Choroid plexus epithelial cell (primary cell): ENCODE measurements around the gene FCMR.
A peak's percentile ranks its signal among the peaks of the same experiment; 100 is the strongest.
"Not testable (repeated sequence)": the region's sequence is repeated elsewhere in the genome, so short reads cannot be mapped to it uniquely, and the experiment has no call there.

ENCODE experiments used
- DNase-seq: peaks from one replicate; pipeline ENCODE4 v3.0.0-alpha.2; 2010; ENCODE audit warnings: low read depth
- H3K4me3 ChIP-seq: 2 replicates; pipeline ENCODE4 v1.5.1; 2011; ENCODE audit warnings: low read depth, mild to moderate bottlenecking, control low read depth, low read length, moderate library complexity
- TF ChIP-seq, protein P1 (sequence below): conservative IDR thresholded peaks from 2 replicates; pipeline ENCODE4 v1.5.1; 2011; ENCODE audit warnings: low read depth, mild to moderate bottlenecking, control low read depth, inconsistent platforms, low read length, moderate library complexity

The FCMR gene

DNA sequence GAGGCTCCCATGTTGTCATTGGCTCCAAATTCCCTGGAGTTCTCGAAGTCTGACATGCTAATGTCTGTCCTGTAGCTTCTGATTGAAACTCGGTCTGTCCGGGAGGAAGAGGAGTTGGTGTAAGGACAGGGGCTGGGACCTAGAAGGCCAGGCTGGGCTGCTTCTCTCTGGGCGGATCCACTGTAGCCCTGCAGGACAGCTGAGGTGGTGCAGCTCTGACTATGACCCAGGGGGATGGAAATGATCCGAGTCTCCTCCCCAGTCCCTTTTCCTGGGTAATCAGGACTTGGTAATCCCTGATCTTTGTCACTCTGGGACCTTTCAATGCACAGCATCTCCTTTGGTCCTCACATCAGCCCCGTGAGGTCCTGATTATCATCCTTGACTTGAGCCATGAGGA, 10.0 kb upstream of the FCMR start:
- no peak for DNase-seq
- H3K4me3 ChIP-seq, result no peak overlapping the region
- TF ChIP-seq, protein P1, sequence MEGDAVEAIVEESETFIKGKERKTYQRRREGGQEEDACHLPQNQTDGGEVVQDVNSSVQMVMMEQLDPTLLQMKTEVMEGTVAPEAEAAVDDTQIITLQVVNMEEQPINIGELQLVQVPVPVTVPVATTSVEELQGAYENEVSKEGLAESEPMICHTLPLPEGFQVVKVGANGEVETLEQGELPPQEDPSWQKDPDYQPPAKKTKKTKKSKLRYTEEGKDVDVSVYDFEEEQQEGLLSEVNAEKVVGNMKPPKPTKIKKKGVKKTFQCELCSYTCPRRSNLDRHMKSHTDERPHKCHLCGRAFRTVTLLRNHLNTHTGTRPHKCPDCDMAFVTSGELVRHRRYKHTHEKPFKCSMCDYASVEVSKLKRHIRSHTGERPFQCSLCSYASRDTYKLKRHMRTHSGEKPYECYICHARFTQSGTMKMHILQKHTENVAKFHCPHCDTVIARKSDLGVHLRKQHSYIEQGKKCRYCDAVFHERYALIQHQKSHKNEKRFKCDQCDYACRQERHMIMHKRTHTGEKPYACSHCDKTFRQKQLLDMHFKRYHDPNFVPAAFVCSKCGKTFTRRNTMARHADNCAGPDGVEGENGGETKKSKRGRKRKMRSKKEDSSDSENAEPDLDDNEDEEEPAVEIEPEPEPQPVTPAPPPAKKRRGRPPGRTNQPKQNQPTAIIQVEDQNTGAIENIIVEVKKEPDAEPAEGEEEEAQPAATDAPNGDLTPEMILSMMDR, result peak; percentile 16

DNA sequence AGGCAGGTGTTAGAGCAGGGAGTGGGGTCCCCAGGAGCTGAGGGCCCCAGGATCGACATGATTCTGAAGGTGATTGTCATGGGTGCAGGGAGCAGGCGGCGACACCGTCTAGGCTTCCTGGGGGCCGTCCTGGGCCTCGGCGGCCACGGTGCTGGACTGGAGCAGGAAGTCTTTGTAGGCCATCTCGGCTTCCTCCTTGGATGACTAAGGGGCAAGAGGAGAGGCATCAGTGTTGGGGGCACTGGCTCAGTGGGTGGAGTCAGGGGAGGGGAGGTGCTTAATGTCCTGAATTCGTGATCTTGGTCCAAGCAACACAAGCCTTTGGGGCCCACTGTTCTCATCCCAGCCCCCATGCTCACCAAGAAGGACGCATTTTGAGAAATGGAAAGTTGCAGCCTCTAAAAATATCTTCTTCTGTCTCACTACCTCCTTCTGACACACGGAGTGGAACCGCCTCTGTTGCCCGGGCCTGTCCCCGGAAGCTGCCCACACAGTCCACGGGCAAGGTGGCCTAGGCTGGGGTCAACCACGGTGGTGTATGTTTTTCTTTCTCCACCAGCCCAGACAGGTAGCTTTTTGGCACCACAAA, 8.6 kb upstream of the FCMR start:
- H3K4me3 ChIP-seq, result no peak overlapping the region
- TF ChIP-seq, protein P1, result no peak
- no peak for DNase-seq

DNA sequence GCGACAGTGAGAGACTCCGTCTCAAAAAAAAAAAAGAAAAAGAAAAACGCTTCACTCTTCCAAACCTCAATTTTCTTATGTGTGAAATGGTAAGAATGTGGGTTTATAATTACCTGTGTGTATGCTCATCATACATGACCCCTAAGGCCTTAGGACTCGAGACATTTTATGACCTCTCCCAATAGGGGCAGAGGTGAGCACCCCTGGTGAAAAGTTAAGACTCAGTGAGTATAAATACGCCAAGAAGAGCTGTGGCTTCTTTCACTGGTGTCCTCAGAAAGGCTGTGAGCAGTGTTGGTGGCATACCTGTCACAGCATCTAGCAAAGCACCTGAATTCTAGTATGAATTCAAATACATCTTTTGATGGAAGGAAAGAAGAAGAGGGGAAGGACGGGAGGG, 7.8 kb upstream of the FCMR start:
- TF ChIP-seq, protein P1, result no peak
- no peak overlapping the region for H3K4me3 ChIP-seq
- DNase-seq, result no peak

DNA sequence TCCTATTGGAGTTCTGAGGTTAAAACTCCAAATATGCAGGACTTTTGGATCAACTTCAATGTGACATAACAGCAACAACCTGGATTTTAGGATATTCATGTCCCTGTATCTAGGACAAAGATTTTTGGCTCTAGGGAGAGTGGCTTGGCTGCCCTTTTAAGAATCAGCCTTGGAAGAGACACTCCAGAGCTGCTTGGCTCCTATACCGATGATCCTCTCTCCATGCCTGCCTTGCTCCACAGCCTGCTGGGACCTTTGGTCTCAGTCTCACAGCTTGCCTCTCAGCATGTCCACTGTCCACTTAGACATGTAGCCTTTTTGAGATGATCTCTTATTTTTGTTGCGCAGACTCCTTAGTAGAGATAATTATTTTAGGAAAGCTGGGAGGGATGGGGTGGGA, 4.5 kb upstream of the FCMR start:
- DNase-seq, result no peak
- no peak overlapping the region for H3K4me3 ChIP-seq
- TF ChIP-seq, protein P1, result no peak

DNA sequence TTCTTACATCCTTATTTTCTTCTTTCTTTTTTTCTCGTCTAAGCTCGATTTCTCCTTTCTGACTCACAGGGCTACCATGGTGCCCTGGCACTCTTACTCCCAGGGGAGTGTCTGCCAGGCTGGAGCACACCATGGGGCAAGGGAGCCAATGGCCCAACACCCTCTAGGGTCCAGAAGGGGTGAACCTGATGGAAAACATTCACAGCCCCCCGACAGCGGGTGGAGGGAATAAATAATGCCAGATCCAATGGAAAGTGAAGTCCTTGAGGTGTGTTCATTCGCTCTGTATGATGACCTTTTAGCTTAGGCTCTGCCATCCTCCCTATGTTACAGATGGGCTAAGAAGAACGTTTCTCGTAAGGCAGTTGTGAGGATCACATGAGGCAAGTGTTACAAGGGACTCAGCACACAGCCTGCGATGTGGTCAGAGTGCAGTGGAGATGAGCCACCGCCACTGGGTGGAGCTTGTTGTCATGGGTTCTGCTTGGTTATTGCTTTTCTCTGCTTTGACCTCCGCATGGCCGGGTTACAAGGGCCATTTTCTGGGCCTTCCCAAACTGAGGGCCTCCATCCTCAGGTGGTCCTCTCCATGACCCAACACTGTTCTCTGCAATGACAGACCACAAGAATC, 3.5 kb upstream of the FCMR start:
- no peak overlapping the region for H3K4me3 ChIP-seq
- TF ChIP-seq, protein P1, result no peak
- no peak for DNase-seq

DNA sequence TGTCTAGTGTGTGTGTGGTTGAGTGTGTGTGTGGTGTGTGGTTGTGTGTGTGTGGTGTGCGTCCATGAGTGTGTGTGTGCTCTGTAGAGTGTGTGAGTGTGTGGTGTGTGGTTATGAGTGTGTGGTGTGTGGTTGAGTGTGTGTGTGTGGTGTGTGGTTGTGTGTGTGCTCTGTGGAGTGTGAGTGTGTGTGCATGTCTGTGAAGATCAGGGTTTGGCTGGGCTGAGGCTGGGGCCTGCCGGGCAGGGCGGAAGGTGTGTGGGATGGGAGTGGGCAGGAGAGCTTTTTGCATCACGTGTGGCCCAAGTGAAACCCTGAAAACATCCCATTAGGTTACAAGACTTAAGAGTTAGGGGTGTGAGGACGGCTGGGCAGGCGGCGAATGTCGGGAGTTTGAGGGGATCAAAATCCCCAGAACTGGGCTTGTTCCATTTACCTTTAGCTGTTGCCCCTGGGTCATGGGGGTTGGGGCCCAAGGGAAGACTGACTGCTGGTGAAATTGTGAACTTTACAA, 2.9 kb upstream of the FCMR start:
- DNase-seq, result no peak
- no peak overlapping the region for H3K4me3 ChIP-seq

DNA sequence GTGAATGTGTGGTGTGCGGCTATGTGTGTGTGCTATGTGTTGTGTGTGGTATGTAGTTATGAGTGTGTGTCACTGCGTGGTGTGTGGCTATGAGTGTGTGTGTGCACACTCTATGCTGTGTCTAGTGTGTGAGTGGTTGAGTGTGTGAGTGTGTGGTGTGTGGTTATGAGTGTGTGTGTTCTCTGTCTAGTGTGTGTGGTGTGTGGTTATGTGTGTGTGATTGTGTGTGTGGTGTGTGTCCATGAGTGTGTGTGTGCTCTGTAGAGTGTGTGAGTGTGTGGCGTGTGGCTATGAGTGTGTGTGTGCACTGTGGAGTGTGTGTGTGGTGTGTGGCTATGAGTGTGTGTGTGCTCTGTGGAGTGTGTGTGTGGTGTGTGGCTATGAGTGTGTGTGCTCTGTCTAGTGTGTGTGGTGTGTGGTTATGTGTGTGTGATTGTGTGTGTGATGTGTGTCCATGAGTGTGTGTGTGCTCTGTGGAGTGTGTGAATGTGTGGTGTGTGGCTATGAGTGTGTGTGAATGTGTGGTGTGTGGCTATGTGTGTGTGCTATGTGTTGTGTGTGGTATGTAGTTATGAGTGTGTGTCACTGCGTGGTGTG, 2.3 kb upstream of the FCMR start:
- not testable (repeated sequence) for DNase-seq, H3K4me3 ChIP-seq

More for the DNA sequence above, 2.9 kb upstream of the FCMR start:
- TF ChIP-seq, protein P1, result no peak
